SK-N-SH treated with all-trans-retinoic acid at 6 μM for 48 hours (cell line): ENCODE results near the gene NXPH2.

Experiments used
- ARNTL ChIP-seq: fragments of 450-650 bp; formaldehyde crosslinking; IDR thresholded peaks from 2 replicates; pipeline ENCODE4 v1.5.0; 2020; ENCODE audit warnings: low read depth, mild to moderate bottlenecking, moderate library complexity, borderline replicate concordance
- BACH2 ChIP-seq: fragments of 250-450 bp; sonication (Bioruptor Pico); IDR thresholded peaks from 2 replicates; pipeline ENCODE4 v1.9.0; 2021; ENCODE audit warnings: mild to moderate bottlenecking, borderline replicate concordance
- CSRNP3 ChIP-seq: fragments of 250-450 bp; sonication (Bioruptor Pico); IDR thresholded peaks from 2 replicates; pipeline ENCODE4 v1.5.1; 2021; ENCODE audit warnings: mild to moderate bottlenecking, moderate library complexity
- RARB ChIP-seq: fragments of 250-450 bp; sonication (Bioruptor Pico); IDR thresholded peaks from 2 replicates; pipeline ENCODE4 v1.8.0; 2021; ENCODE audit warnings: mild to moderate bottlenecking, moderate library complexity
- SNAI2 ChIP-seq: fragments of 250-450 bp; sonication (Bioruptor Pico); IDR thresholded peaks from 2 replicates; pipeline ENCODE4 v1.5.0; 2020; ENCODE audit warnings: mild to moderate bottlenecking, moderate library complexity
- TCF4 ChIP-seq: fragments of 250-450 bp; sonication (Bioruptor Pico); IDR thresholded peaks from 2 replicates; pipeline ENCODE4 v1.8.0; 2021; ENCODE audit warnings: mild to moderate bottlenecking, moderate library complexity, borderline replicate concordance
- TOX ChIP-seq: fragments of 250-450 bp; sonication (Bioruptor Pico); IDR thresholded peaks from 2 replicates; pipeline ENCODE4 v1.8.0; 2021; ENCODE audit warnings: mild to moderate bottlenecking, moderate library complexity, borderline replicate concordance
- TSHZ2 ChIP-seq: fragments of 250-450 bp; sonication (Bioruptor Pico); IDR thresholded peaks from 2 replicates; pipeline ENCODE4 v1.5.0; 2020; ENCODE audit warnings: mild to moderate bottlenecking, moderate library complexity
- ZC3H10 ChIP-seq: fragments of 250-450 bp; sonication (Bioruptor Pico); IDR thresholded peaks from 2 replicates; pipeline ENCODE4 v1.5.1; 2021; ENCODE audit warnings: mild to moderate bottlenecking, moderate library complexity
- ZFP3 ChIP-seq: fragments of 250-450 bp; sonication (Bioruptor Pico); IDR thresholded peaks from 2 replicates; pipeline ENCODE4 v1.5.0; 2020; ENCODE audit warnings: mild to moderate bottlenecking, moderate library complexity
- ZNF565 ChIP-seq: fragments of 450-650 bp; formaldehyde crosslinking; conservative IDR thresholded peaks from 2 replicates; pipeline ENCODE4 v1.5.0; 2020; ENCODE audit warnings: low read depth, mild to moderate bottlenecking, moderate library complexity
- TF ChIP-seq, protein P1 (sequence below): fragments of 250-450 bp; sonication (Bioruptor Pico); IDR thresholded peaks from 2 replicates; pipeline ENCODE4 v1.8.0; 2020; ENCODE audit warnings: mild to moderate bottlenecking, moderate library complexity, borderline replicate concordance

- TF ChIP-seq ARNTL (CRISPR knock-in tag) (no peak), RARB (CRISPR knock-in tag) (no peak), TCF4 (CRISPR knock-in tag) (no peak), ZFP3 (CRISPR knock-in tag) (no peak), ZNF565 (no peak), BACH2 (CRISPR knock-in tag) (no peak), CSRNP3 (CRISPR knock-in tag) (no peak), SNAI2 (CRISPR knock-in tag) (no peak), ZC3H10 (no peak), TOX (CRISPR knock-in tag) (no peak), TSHZ2 (CRISPR knock-in tag) (no peak)
- TF ChIP-seq, protein P1, sequence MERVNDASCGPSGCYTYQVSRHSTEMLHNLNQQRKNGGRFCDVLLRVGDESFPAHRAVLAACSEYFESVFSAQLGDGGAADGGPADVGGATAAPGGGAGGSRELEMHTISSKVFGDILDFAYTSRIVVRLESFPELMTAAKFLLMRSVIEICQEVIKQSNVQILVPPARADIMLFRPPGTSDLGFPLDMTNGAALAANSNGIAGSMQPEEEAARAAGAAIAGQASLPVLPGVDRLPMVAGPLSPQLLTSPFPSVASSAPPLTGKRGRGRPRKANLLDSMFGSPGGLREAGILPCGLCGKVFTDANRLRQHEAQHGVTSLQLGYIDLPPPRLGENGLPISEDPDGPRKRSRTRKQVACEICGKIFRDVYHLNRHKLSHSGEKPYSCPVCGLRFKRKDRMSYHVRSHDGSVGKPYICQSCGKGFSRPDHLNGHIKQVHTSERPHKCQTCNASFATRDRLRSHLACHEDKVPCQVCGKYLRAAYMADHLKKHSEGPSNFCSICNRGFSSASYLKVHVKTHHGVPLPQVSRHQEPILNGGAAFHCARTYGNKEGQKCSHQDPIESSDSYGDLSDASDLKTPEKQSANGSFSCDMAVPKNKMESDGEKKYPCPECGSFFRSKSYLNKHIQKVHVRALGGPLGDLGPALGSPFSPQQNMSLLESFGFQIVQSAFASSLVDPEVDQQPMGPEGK (CRISPR knock-in tag): no peak
These were observed 64.0 kb downstream of the NXPH2 start for GRCh38 chr2:138716183-138716582.
